ENCODE results near the gene RASL11B. TPM values are rescaled to one million over a fixed set of nuclear protein-coding genes. Genes with fewer than 3 reads are reported as not detected.

The RASL11B gene
- total RNA-seq, 6 experiments from 2014 or later, result 0.26 to 1.3 (median 0.37) TPM

GRCh38 chr4:52890521-52890791 lies 28.3 kb downstream of the RASL11B start:
- no peaks in the 10 kb centered on the region for H3K36me3 ChIP-seq
- no peak for ATAC-seq
- no CpG with 5 or more reads among the region's 1 CpG for WGBS (ENCODE audit: insufficient coverage, low coverage, low lambda C conversion rate, missing lambda C conversion rate)
- H3K4me3 ChIP-seq, result no peak overlapping the region
- no peaks in the 10 kb centered on the region for H3K27me3 ChIP-seq
- DNase-seq, result no peak
- intact Hi-C loops (cut with DNase I), result no loop called here
- H3K9me3 ChIP-seq, result no peaks in the 10 kb centered on the region
- TF ChIP-seq CTCF (IDR thresholded peaks at IDR 0.05) (no peak), POLR2A (IDR thresholded peaks at IDR 0.05) (no peak)
- no peaks in the 10 kb centered on the region for H3K4me1 ChIP-seq
- H3K27ac ChIP-seq, result no peak overlapping the region

- TF ChIP-seq POLR2A (IDR thresholded peaks at IDR 0.05) (no peak), CTCF (IDR thresholded peaks at IDR 0.05) (no peak)
- no peaks in the 10 kb centered on the region for H3K27me3 ChIP-seq
- 60% methylated on average over 1 of the region's 1 CpG for WGBS (ENCODE audit: insufficient coverage, low coverage, low lambda C conversion rate, missing lambda C conversion rate)
- no peaks in the 10 kb centered on the region for H3K4me1 ChIP-seq
- H3K4me3 ChIP-seq, result no peak overlapping the region
- ATAC-seq (no peak), DNase-seq (no peak)
- intact Hi-C loops (cut with DNase I), result no loop called here
- H3K36me3 ChIP-seq, result no peaks in the 10 kb centered on the region
- H3K27ac ChIP-seq, result no peak overlapping the region
- H3K9me3 ChIP-seq, result no peaks in the 10 kb centered on the region
These were observed 29.6 kb downstream of the RASL11B start for GRCh38 chr4:52891743-52892142.

DNA sequence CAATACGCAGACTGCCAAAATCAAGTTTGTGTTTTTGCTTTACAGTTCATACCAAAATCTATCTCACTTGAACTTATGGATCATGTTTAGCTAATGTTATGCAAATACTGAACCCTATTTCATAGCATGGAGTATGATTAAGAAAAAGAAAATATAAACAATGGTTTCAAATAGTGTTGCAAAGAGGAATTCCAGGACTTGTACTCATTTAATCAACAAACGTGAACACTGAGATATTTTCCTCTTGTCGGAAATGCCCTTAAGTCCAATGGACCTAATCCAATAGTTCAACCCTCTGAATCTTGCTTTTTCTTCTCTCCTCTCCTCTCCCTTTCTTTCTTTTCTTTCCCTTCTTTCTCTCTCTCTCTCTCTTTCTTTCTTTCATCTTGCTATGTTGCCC lies 30.8 kb downstream of the RASL11B start:
- Histone ChIP-seq H3K36me3 (no peaks in the 10 kb centered on the region), H3K9me3 (no peaks in the 10 kb centered on the region), H3K4me1 (no peaks in the 10 kb centered on the region), H3K4me3 (no peak overlapping the region), H3K27ac (no peak overlapping the region), H3K27me3 (no peaks in the 10 kb centered on the region)
- no peak for TF ChIP-seq CTCF (IDR thresholded peaks at IDR 0.05)
- no peak for TF ChIP-seq POLR2A (IDR thresholded peaks at IDR 0.05)
- ATAC-seq, result no peak
- no peak for DNase-seq
- WGBS (ENCODE audit: insufficient coverage, low coverage, low lambda C conversion rate, missing lambda C conversion rate), result 91% methylated on average over 3 of the region's 3 CpGs
- intact Hi-C loops (cut with DNase I), result no loop called here

DNA sequence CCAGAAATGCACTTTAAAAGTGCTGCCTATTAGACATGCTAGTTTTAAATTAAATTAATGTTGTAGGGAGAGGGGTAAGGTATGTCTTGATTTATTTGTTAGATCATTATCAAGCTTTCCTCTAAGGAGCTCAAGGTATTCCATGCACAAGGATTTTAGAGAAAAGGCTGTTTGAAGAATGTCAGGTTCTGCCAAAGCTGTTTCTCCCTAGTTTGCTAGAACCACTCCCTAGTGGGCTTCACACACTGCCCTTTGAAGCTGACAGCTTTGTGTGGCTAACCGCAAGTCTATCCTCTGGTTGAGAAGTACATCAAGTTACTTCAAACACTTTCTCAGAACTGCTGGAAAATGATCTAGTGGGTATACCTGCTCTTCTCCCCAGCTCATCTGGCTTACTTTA lies 32.3 kb downstream of the RASL11B start:
- TF ChIP-seq POLR2A (IDR thresholded peaks at IDR 0.05) (no peak), CTCF (IDR thresholded peaks at IDR 0.05) (no peak)
- no peak for ATAC-seq
- Histone ChIP-seq H3K4me1 (no peaks in the 10 kb centered on the region), H3K9me3 (no peaks in the 10 kb centered on the region), H3K4me3 (no peak overlapping the region), H3K27me3 (no peaks in the 10 kb centered on the region), H3K36me3 (no peaks in the 10 kb centered on the region), H3K27ac (no peak overlapping the region)
- no peak for DNase-seq
- intact Hi-C loops (cut with DNase I), result no loop called here
- WGBS (ENCODE audit: insufficient coverage, low coverage, low lambda C conversion rate, missing lambda C conversion rate), result no CpG with 5 or more reads among the region's 1 CpG

- Histone ChIP-seq H3K27ac (no peak overlapping the region), H3K27me3 (no peaks in the 10 kb centered on the region), H3K36me3 (no peaks in the 10 kb centered on the region), H3K4me1 (no peaks in the 10 kb centered on the region), H3K4me3 (no peak overlapping the region), H3K9me3 (no peaks in the 10 kb centered on the region)
- WGBS (ENCODE audit: insufficient coverage, low coverage, low lambda C conversion rate, missing lambda C conversion rate), result 100% methylated on average over 4 of the region's 4 CpGs
- intact Hi-C loops (cut with DNase I), result no loop called here
- ATAC-seq, result no peak
- DNase-seq, result no peak
- no peak for TF ChIP-seq CTCF (IDR thresholded peaks at IDR 0.05)
- no peak for TF ChIP-seq POLR2A (IDR thresholded peaks at IDR 0.05)
These were observed 41.2 kb downstream of the RASL11B start for GRCh38 chr4:52903273-52903672.
